ENCODE results near the gene USP14. TPM values are rescaled to one million over a fixed set of nuclear protein-coding genes. Genes with fewer than 3 reads are reported as not detected.

Gene USP14
- polyA plus RNA-seq, 3 donors from 2014 or later = 22.5 to 50.7 (median 35.0) TPM

DNA sequence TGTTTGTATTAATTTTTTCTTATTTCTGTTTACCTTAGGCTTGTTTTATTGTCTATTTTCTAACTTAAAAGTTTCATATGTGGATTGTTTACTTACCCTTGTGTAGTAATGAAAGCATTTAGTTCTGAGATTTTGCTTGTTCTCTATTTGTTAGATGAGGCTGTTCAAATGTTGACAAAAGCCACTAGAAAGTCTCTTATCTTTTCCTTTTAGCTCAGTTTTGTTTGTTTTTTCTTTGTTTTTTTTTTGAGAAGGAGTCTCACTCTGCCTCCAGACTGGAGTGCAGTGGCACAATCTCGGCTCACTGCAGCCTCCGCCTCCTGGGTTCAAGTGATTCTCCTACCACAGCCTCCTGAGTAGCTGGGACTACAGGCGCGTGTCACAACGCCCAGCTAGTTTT, 30.9 kb downstream of the USP14 start:
- no peak for DNase-seq
- H3K9me3 Mint-ChIP-seq = no peaks in the 10 kb centered on the region
- H3K4me3 Mint-ChIP-seq = no peak overlapping the region
- H3K27ac Mint-ChIP-seq = no peak overlapping the region
- H3K4me1 Mint-ChIP-seq = peaks cover 0 to 19% of the 10 kb centered on the region in 2 donors
- peaks cover 0 to 1% (median 0%) of the 10 kb centered on the region in 3 donors for H3K27me3 Mint-ChIP-seq (ENCODE audit: low read depth in 3 of 3)
- H3K36me3 Mint-ChIP-seq = peaks cover 0 to 5% (median 0%) of the 10 kb centered on the region in 3 donors

DNA sequence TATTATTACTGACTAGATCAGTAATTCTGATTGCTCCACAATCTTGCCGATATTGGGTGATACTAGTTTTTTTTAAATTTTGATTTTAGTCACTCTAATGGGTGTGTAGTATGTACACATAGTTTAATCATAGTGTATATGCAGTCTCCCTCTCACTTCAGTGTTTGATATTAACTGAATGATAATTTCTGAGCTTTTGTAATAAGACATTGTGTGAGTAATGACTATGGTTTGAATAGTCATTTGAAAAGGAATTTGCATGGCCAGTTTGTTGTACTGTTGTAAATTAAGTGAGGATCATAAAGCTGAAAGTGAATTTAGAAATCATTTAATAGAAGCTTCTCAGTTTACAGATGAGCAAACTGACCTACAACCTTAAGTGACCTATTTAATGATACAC, 33.4 kb downstream of the USP14 start:
- no peak for DNase-seq
- Mint-ChIP-seq H3K27ac (no peak overlapping the region), H3K4me3 (no peak overlapping the region), H3K4me1 (peaks cover 0 to 19% of the 10 kb centered on the region in 2 donors), H3K27me3 (ENCODE audit: low read depth in 3 of 3) (peaks cover 0 to 1% (median 0%) of the 10 kb centered on the region in 3 donors), H3K9me3 (no peaks in the 10 kb centered on the region), H3K36me3 (peaks cover 5 to 8% (median 6%) of the 10 kb centered on the region in 3 donors)

DNA sequence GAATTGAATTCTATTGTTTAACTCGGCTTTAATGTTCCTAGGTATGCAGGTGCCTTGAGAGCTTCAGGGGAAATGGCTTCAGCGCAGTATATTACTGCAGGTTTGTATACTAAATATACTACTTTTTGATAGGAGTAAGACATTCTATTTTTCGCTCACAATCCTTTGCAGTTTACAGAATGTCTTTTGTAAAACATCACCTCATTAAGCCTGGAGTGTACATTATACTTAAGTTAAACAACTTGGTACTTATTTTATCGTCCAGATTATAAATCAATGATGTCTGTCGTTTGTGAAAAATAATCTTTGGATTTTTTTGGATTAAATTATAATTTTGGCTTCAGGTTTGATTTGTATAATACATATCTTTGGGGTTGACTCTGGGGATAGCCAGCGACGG, 34.4 kb downstream of the USP14 start:
- H3K27me3 Mint-ChIP-seq (ENCODE audit: low read depth in 3 of 3) = no peaks in the 10 kb centered on the region
- no peak overlapping the region for H3K27ac Mint-ChIP-seq
- no peaks in the 10 kb centered on the region for H3K9me3 Mint-ChIP-seq
- H3K36me3 Mint-ChIP-seq = peaks cover 5 to 14% (median 13%) of the 10 kb centered on the region in 3 donors
- DNase-seq = no peak
- H3K4me1 Mint-ChIP-seq = peaks cover 0 to 19% of the 10 kb centered on the region in 2 donors
- H3K4me3 Mint-ChIP-seq = no peak overlapping the region

DNA sequence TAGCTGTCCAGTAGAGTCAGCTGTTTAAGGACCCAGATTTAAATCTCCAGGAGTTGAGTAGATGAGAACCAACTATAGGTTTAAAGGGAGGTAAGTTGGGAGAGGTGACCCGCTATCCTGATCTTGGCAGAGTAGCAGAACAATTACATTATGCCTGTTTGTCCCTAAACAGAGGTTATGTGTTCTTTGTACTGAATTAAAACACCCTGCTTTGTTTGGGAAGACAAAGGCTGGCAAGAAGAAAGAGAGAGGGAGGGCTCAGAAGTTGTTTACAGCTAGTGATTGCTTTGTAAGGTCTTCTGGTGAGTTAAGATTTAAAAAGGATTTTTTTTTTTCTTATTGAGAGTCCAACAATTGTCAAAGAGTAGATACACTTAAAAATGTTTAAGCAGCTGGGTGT, 37.3 kb downstream of the USP14 start:
- Mint-ChIP-seq H3K36me3 (peaks cover 14 to 21% (median 14%) of the 10 kb centered on the region in 3 donors), H3K27me3 (ENCODE audit: low read depth in 3 of 3) (no peaks in the 10 kb centered on the region), H3K4me3 (no peak overlapping the region), H3K27ac (no peak overlapping the region), H3K9me3 (no peaks in the 10 kb centered on the region), H3K4me1 (peaks cover 0 to 14% of the 10 kb centered on the region in 2 donors)
- DNase-seq = no peak

DNA sequence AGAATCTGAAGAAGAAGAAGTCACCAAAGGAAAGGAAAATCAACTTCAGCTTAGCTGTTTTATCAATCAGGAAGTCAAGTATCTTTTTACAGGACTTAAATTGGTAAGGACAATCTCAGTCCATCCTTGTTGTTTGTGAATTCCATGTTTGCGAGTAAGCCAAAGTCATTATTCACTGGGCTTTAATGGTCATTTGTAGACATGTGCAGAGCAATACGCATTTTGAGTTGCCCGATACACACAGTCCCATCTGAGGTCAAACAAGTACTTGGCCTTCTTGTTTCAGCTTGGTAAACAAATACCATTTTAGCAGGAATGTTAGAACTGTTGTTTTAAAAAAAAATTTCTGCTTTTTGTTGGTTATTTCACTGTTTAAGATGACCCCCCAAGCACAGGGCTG, 40.9 kb downstream of the USP14 start:
- peaks cover 21 to 25% (median 21%) of the 10 kb centered on the region in 3 donors for H3K36me3 Mint-ChIP-seq
- no peaks in the 10 kb centered on the region for H3K27me3 Mint-ChIP-seq (ENCODE audit: low read depth in 3 of 3)
- H3K27ac Mint-ChIP-seq = no peak overlapping the region
- H3K9me3 Mint-ChIP-seq = no peaks in the 10 kb centered on the region
- H3K4me1 Mint-ChIP-seq = peaks cover 0 to 4% of the 10 kb centered on the region in 2 donors
- H3K4me3 Mint-ChIP-seq = no peak overlapping the region
- DNase-seq = no peak

DNA sequence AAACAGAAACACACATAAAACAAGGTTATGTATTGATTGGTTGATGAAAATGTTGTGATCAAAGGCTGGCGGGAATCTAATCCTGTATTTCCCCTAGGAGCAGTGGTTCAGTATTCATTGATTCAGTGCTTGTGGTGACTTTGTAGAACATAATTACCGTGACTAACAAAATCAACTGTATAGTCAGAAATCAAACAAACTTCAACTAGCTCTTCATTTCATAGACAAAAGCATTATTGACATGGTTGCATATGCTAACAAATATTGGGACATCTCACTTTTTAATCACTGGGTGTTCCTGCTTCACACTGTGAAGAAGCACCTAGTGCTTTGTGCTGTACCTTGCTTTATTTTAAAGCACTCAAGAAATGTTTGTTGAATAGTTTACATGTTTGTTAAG, 41.4 kb downstream of the USP14 start:
- H3K36me3 Mint-ChIP-seq = peaks cover 21 to 25% (median 21%) of the 10 kb centered on the region in 3 donors
- peak overlapping the region in 1 of 6 donors; percentile 6 for H3K27ac Mint-ChIP-seq
- peaks cover 0 to 6% of the 10 kb centered on the region in 2 donors for H3K4me1 Mint-ChIP-seq
- no peaks in the 10 kb centered on the region for H3K27me3 Mint-ChIP-seq (ENCODE audit: low read depth in 3 of 3)
- no peak overlapping the region for H3K4me3 Mint-ChIP-seq
- no peak for DNase-seq
- H3K9me3 Mint-ChIP-seq = no peaks in the 10 kb centered on the region

DNA sequence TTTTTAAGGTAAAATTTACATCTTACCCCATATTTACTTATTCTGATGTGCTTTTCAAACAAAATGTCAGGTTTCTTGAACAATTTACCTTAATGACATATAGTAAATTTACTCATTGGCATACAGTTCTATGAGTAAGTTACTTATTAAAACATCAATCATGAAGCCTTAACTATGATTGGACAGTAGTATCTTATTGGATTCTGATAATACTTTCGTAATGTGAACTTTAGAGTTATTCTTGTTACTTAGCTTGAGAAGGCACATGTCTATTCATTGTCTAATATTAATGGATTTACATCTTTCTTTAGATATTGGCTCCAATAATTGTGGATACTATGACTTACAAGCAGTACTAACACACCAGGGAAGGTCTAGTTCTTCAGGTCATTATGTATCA, 51.7 kb downstream of the USP14 start:
- Mint-ChIP-seq H3K4me3 (no peak overlapping the region), H3K27me3 (ENCODE audit: low read depth in 3 of 3) (no peaks in the 10 kb centered on the region), H3K36me3 (peaks cover 33 to 57% (median 38%) of the 10 kb centered on the region in 3 donors), H3K4me1 (peaks cover 0 to 9% of the 10 kb centered on the region in 2 donors), H3K27ac (no peak overlapping the region), H3K9me3 (no peaks in the 10 kb centered on the region)
- DNase-seq = no peak

DNA sequence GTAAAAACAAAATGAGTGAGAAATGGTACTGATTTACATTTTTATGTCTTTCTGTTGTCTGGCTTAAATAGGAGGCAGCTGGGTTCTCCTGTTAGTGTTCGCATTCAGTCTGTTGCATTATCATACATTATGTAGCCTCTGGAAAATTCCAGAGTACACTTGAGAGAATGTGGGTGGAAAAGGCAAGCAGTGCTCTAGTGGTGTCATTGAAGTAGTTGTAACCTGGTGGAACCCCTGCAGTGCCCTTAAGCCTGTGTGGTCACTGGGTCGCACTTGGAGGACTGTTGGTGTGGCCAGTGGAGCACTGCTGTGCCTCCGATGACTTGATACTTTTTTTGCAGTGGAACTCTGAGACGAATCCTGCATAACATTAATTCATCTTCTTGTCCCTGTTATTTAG, 52.4 kb downstream of the USP14 start:
- H3K4me3 Mint-ChIP-seq = no peak overlapping the region
- H3K36me3 Mint-ChIP-seq = peaks cover 35 to 57% (median 39%) of the 10 kb centered on the region in 3 donors
- H3K27me3 Mint-ChIP-seq (ENCODE audit: low read depth in 3 of 3) = no peaks in the 10 kb centered on the region
- peak overlapping the region in 2 of 6 donors; percentile 4 to 60 for H3K27ac Mint-ChIP-seq
- H3K9me3 Mint-ChIP-seq = no peaks in the 10 kb centered on the region
- DNase-seq = no peak
- peaks cover 0 to 9% of the 10 kb centered on the region in 2 donors for H3K4me1 Mint-ChIP-seq

DNA sequence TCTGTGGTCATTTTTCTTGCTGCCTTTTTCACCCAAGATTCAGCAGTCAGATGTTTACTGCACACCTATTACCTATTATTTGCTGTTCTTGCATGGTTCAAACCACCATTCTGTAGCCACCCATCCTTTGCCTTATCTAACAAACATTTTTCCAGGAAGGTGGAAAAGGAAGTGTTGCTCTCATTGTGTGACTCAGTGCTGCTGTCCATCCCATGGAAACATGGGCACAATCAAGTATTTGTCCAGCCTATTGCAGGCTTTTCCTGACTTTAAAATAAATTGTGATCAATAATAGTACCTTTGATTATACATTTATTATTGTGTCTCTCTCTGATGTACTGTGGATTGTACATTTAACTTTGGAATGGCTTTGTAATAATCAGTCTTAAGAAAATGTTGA, 53.2 kb downstream of the USP14 start:
- peaks cover 0 to 9% of the 10 kb centered on the region in 2 donors for H3K4me1 Mint-ChIP-seq
- H3K4me3 Mint-ChIP-seq = no peak overlapping the region
- peaks cover 31 to 54% (median 32%) of the 10 kb centered on the region in 3 donors for H3K36me3 Mint-ChIP-seq
- no peak overlapping the region for H3K27ac Mint-ChIP-seq
- H3K9me3 Mint-ChIP-seq = no peaks in the 10 kb centered on the region
- no peaks in the 10 kb centered on the region for H3K27me3 Mint-ChIP-seq (ENCODE audit: low read depth in 3 of 3)
- no peak for DNase-seq

DNA sequence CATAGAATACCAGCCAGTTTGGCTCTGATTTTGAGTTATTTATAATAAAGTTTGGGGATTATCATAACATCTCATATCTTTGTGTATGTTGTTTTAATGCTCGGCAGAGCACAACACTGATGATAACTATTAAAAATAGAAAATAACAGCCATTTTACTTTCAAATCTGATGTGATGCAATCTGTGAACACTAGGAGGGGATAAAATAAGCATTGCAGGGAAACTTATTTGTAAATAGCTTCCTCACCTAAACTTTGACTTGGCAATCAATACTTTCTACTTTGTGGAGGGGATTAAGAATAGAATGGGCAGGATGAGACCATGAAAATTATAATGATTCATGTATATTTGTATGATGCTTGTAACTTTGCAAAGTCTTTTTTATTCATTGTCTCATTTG, 54.4 kb downstream of the USP14 start:
- Mint-ChIP-seq H3K27me3 (ENCODE audit: low read depth in 3 of 3) (no peaks in the 10 kb centered on the region), H3K36me3 (peaks cover 31 to 58% (median 39%) of the 10 kb centered on the region in 3 donors), H3K27ac (peak overlapping the region in 3 of 6 donors; percentile 22 to 64 (median 44)), H3K9me3 (no peaks in the 10 kb centered on the region), H3K4me1 (peaks cover 2 to 14% of the 10 kb centered on the region in 2 donors), H3K4me3 (no peak overlapping the region)
- DNase-seq = no peak

DNA sequence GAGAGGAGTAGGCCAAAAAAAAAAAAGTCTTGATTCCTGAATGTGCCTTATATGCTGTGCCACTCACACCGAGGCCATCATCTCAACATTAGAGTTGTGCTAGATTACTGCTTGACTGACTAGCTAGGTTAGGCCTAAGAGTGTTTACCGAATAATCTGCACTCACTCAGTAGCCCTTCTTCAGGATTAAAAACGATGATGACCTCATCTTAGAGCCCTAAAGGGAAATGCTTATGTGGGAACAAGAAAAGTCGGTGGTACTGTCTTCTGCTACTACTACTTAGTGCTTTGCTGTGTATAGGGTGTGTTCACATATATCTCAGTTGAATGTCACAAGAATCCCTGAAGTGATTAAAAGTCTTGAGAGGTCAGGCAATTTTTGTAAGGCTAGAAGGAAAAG, 55.1 kb downstream of the USP14 start:
- no peak for DNase-seq
- H3K9me3 Mint-ChIP-seq = no peaks in the 10 kb centered on the region
- H3K36me3 Mint-ChIP-seq = peaks cover 37 to 64% (median 39%) of the 10 kb centered on the region in 3 donors
- H3K27me3 Mint-ChIP-seq (ENCODE audit: low read depth in 3 of 3) = peaks cover 0 to 3% (median 0%) of the 10 kb centered on the region in 3 donors
- peak overlapping the region in 2 of 6 donors; percentile 19 to 37 for H3K27ac Mint-ChIP-seq
- H3K4me3 Mint-ChIP-seq = no peak overlapping the region
- H3K4me1 Mint-ChIP-seq = peaks cover 2 to 14% of the 10 kb centered on the region in 2 donors

DNA sequence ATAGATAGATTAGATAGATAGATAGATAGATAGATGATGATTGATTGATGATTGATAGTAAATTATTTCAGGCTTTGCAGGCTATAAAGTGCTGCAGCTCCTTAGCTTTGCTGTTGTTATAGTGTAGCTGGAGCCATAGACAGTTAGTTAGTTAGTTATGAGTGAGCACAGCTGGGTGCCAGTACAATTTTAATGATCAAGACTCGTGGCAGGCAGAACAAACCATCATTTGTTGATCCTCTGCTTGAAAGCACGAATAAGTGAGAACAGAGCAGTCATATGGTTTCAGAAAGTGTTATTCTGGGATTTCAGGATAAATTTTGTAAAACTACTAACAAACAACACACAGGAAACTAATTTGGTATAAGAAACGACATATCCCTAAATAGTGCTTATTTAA, 55.6 kb downstream of the USP14 start:
- Mint-ChIP-seq H3K4me3 (no peak overlapping the region), H3K27me3 (ENCODE audit: low read depth in 3 of 3) (peaks cover 0 to 3% (median 0%) of the 10 kb centered on the region in 3 donors), H3K4me1 (peaks cover 2 to 14% of the 10 kb centered on the region in 2 donors), H3K9me3 (no peaks in the 10 kb centered on the region), H3K36me3 (peaks cover 39 to 68% (median 39%) of the 10 kb centered on the region in 3 donors), H3K27ac (peak overlapping the region in 1 of 6 donors; percentile 22)
- no peak for DNase-seq

DNA sequence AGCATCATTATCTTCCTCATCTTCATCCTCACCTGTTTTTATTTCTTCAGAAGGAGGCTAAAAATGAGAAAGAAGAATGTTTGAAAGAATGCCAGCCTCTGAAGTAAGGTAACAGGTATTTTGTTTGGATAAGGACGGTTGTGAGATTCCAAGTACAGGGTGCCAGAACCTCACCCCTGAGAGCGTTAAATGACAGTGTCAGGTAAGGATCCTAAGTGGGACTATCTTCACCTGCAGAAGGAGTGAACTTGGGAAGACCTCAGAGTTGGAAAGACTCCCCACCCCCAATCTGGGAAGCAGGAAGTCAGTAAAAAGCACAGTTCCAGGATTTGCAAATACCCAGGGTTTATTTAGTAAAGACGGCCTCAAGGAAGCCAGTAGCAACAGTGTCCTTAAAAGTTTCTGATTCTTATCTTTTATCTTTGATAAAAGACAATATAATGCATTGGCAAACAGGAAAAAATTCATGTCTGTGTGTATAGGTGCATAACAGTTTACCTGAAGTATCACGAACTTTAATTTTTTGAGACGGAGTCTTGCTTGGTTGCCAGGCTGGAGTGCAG, 57.2 kb downstream of the USP14 start:
- H3K4me1 Mint-ChIP-seq = peaks cover 2 to 5% of the 10 kb centered on the region in 2 donors
- peaks cover 0 to 3% (median 0%) of the 10 kb centered on the region in 3 donors for H3K27me3 Mint-ChIP-seq (ENCODE audit: low read depth in 3 of 3)
- H3K27ac Mint-ChIP-seq = no peak overlapping the region
- no peak overlapping the region for H3K4me3 Mint-ChIP-seq
- no peaks in the 10 kb centered on the region for H3K9me3 Mint-ChIP-seq
- peaks cover 32 to 56% (median 35%) of the 10 kb centered on the region in 3 donors for H3K36me3 Mint-ChIP-seq
- no peak for DNase-seq

DNA sequence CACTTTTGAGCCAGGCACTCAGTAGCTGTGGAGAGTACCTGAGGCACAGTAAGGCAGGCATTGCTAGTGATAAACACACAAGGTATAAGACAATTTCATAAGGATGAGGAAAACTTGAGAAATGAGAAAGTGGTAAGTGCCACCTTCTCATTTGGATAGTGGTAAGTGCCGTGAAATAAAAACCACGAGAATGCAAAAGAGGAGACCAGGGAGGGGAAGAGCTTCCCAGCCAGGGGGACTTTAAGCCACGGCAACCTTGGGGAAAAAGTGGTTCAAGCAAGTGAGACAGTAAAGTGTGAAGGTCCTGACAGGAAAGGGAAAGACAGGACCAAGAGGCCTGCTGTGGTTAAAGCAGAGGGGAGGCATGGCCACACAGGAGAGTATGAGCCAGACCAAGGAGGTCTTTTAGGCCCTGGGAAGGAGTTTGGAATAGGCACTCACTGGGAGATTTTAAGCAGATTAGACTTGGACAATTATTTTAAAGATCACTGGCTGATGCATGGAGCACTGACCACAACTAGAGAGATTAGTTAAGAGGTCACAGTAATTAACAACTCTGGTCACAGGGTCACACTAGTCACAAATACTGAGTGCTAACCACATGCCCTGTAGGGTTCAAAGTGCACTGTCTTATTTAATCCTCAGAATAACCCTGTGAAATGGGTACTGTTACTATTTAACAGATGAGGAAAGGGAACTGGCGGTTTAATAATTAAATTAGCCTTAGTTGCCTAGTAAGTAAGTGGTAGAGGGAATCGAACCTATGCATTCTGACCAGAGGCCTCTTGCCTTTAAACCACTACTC, 59.4 kb downstream of the USP14 start:
- Mint-ChIP-seq H3K9me3 (no peaks in the 10 kb centered on the region), H3K36me3 (peaks cover 24 to 49% (median 33%) of the 10 kb centered on the region in 3 donors), H3K27me3 (ENCODE audit: low read depth in 3 of 3) (peaks cover 0 to 3% (median 0%) of the 10 kb centered on the region in 3 donors), H3K27ac (peak overlapping the region; percentile 10 to 83 (median 65)), H3K4me3 (peak overlapping the region in 1 of 5 donors; percentile 10), H3K4me1 (peaks cover 2 to 5% of the 10 kb centered on the region in 2 donors)
- DNase-seq = no peak

All from immature natural killer cell (primary cell).